ENCODE results near the gene TNFSF11.

Gene TNFSF11

GRCh38 chr13:42649141-42649540, 75.2 kb downstream of the TNFSF11 start:
- Mint-ChIP-seq H3K4me3 (no peak overlapping the region), H3K27ac (no peak overlapping the region), H3K9me3 (no peaks in the 10 kb centered on the region), H3K4me1 (ENCODE audit: low read depth) (no peaks in the 10 kb centered on the region), H3K36me3 (ENCODE audit: low read depth) (no peaks in the 10 kb centered on the region), H3K27me3 (ENCODE audit: low read depth) (peaks cover 27% of the 10 kb centered on the region)

GRCh38 chr13:42649831-42650230, 75.9 kb downstream of the TNFSF11 start:
- Mint-ChIP-seq H3K27ac (no peak overlapping the region), H3K27me3 (ENCODE audit: low read depth) (peaks cover 28% of the 10 kb centered on the region), H3K9me3 (no peaks in the 10 kb centered on the region), H3K36me3 (ENCODE audit: low read depth) (no peaks in the 10 kb centered on the region), H3K4me3 (no peak overlapping the region), H3K4me1 (ENCODE audit: low read depth) (no peaks in the 10 kb centered on the region)

- no peak overlapping the region for H3K27ac Mint-ChIP-seq
- no peak overlapping the region for H3K4me3 Mint-ChIP-seq
- no peaks in the 10 kb centered on the region for H3K4me1 Mint-ChIP-seq (ENCODE audit: low read depth)
- H3K36me3 Mint-ChIP-seq (ENCODE audit: low read depth) = no peaks in the 10 kb centered on the region
- H3K27me3 Mint-ChIP-seq (ENCODE audit: low read depth) = peaks cover 31% of the 10 kb centered on the region
- no peaks in the 10 kb centered on the region for H3K9me3 Mint-ChIP-seq
Measured at GRCh38 chr13:42650506-42650905, 76.6 kb downstream of the TNFSF11 start.

- H3K4me1 Mint-ChIP-seq (ENCODE audit: low read depth) = no peaks in the 10 kb centered on the region
- H3K4me3 Mint-ChIP-seq = no peak overlapping the region
- no peaks in the 10 kb centered on the region for H3K36me3 Mint-ChIP-seq (ENCODE audit: low read depth)
- peaks cover 36% of the 10 kb centered on the region for H3K27me3 Mint-ChIP-seq (ENCODE audit: low read depth)
- H3K9me3 Mint-ChIP-seq = no peaks in the 10 kb centered on the region
- H3K27ac Mint-ChIP-seq = no peak overlapping the region
Measured at GRCh38 chr13:42651936-42652641, 78.1 kb downstream of the TNFSF11 start.

GRCh38 chr13:42652642-42653415, 78.9 kb downstream of the TNFSF11 start:
- no peaks in the 10 kb centered on the region for H3K36me3 Mint-ChIP-seq (ENCODE audit: low read depth)
- H3K27me3 Mint-ChIP-seq (ENCODE audit: low read depth) = peaks cover 41% of the 10 kb centered on the region
- H3K27ac Mint-ChIP-seq = no peak overlapping the region
- H3K4me1 Mint-ChIP-seq (ENCODE audit: low read depth) = no peaks in the 10 kb centered on the region
- no peaks in the 10 kb centered on the region for H3K9me3 Mint-ChIP-seq
- H3K4me3 Mint-ChIP-seq = no peak overlapping the region

- Mint-ChIP-seq H3K27ac (no peak overlapping the region), H3K9me3 (no peaks in the 10 kb centered on the region), H3K4me3 (no peak overlapping the region), H3K4me1 (ENCODE audit: low read depth) (no peaks in the 10 kb centered on the region), H3K27me3 (ENCODE audit: low read depth) (peaks cover 43% of the 10 kb centered on the region), H3K36me3 (ENCODE audit: low read depth) (no peaks in the 10 kb centered on the region)
Measured at GRCh38 chr13:42653679-42654078, 79.7 kb downstream of the TNFSF11 start.

- no peaks in the 10 kb centered on the region for H3K4me1 Mint-ChIP-seq (ENCODE audit: low read depth)
- no peaks in the 10 kb centered on the region for H3K36me3 Mint-ChIP-seq (ENCODE audit: low read depth)
- peaks cover 49% of the 10 kb centered on the region for H3K27me3 Mint-ChIP-seq (ENCODE audit: low read depth)
- H3K4me3 Mint-ChIP-seq = no peak overlapping the region
- H3K9me3 Mint-ChIP-seq = no peaks in the 10 kb centered on the region
- no peak overlapping the region for H3K27ac Mint-ChIP-seq
Measured at GRCh38 chr13:42654212-42654611, 80.3 kb downstream of the TNFSF11 start.

GRCh38 chr13:42654722-42655121, 80.8 kb downstream of the TNFSF11 start:
- H3K4me1 Mint-ChIP-seq (ENCODE audit: low read depth) = no peaks in the 10 kb centered on the region
- H3K27ac Mint-ChIP-seq = no peak overlapping the region
- H3K36me3 Mint-ChIP-seq (ENCODE audit: low read depth) = no peaks in the 10 kb centered on the region
- no peaks in the 10 kb centered on the region for H3K9me3 Mint-ChIP-seq
- H3K27me3 Mint-ChIP-seq (ENCODE audit: low read depth) = peaks cover 51% of the 10 kb centered on the region
- H3K4me3 Mint-ChIP-seq = no peak overlapping the region

- H3K27me3 Mint-ChIP-seq (ENCODE audit: low read depth) = peaks cover 52% of the 10 kb centered on the region
Measured at GRCh38 chr13:42656161-42656560, 82.2 kb downstream of the TNFSF11 start.

GRCh38 chr13:42656958-42657357, 83.0 kb downstream of the TNFSF11 start:
- Mint-ChIP-seq H3K36me3 (ENCODE audit: low read depth) (no peaks in the 10 kb centered on the region), H3K27me3 (ENCODE audit: low read depth) (peaks cover 50% of the 10 kb centered on the region), H3K4me1 (ENCODE audit: low read depth) (no peaks in the 10 kb centered on the region), H3K4me3 (no peak overlapping the region), H3K27ac (no peak overlapping the region), H3K9me3 (no peaks in the 10 kb centered on the region)

More at GRCh38 chr13:42656161-42656560, 82.2 kb downstream of the TNFSF11 start:
- no peaks in the 10 kb centered on the region for H3K36me3 Mint-ChIP-seq (ENCODE audit: low read depth)
- H3K4me3 Mint-ChIP-seq = no peak overlapping the region
- no peaks in the 10 kb centered on the region for H3K4me1 Mint-ChIP-seq (ENCODE audit: low read depth)
- H3K9me3 Mint-ChIP-seq = no peaks in the 10 kb centered on the region
- no peak overlapping the region for H3K27ac Mint-ChIP-seq
